Testis (tissue), 3 donors: ENCODE data around the gene FEV. TPM values are rescaled to one million over a fixed set of nuclear protein-coding genes. Genes with fewer than 3 reads are reported as not detected.

Experiments used
- DNase-seq: peaks from one replicate; pipeline ENCODE4 v3.0.0-alpha.2; 2019
- H3K27ac ChIP-seq, 2 donors: fragments of 200-600 bp; sonication (generic); one replicate each; pipeline ENCODE4 v1.5.1; 2019
- H3K27me3 ChIP-seq: fragments of 200-600 bp; sonication (generic); one replicate; pipeline ENCODE4 v1.5.1; 2019
- H3K36me3 ChIP-seq: fragments of 200-600 bp; sonication (generic); one replicate; pipeline ENCODE4 v1.5.1; 2017; ENCODE audit warnings: low read depth; ENCODE audit errors: missing control alignments
- H3K4me1 ChIP-seq: fragments of 200-600 bp; sonication (generic); one replicate; pipeline ENCODE4 v1.5.1; 2019
- H3K4me3 ChIP-seq, 2 donors: fragments of 200-600 bp; sonication (generic); one replicate each; pipeline ENCODE4 v1.5.1; 2017 to 2019
- H3K9me3 ChIP-seq: fragments of 200-600 bp; sonication (generic); one replicate; pipeline ENCODE4 v1.5.1; 2017
- POLR2A ChIP-seq: fragments of 450-650 bp; IDR thresholded peaks from one replicate; pipeline ENCODE4 v1.6.1; 2017; ENCODE audit warnings: antibody characterized with exemption, mild to moderate bottlenecking, moderate library complexity
- WGBS, 2 donors: methylation state at CpG; one replicate each; pipeline ENCODE4 v1.1.5; 2018; 5-methylcytosine and 5-hydroxymethylcytosine counted together
- intact Hi-C: fragments of 100-400 bp; cut with DNase I; formaldehyde crosslinking; loops from one replicate; pipeline ENCODE4 v1.15.1; 2023; ENCODE audit warnings: low total_unique reads
- polyA plus RNA-seq: library from polyadenylated mRNA; stranded (reverse); fragments of 350-450 nt; fragmentation: Illumina TruSeq; extraction: RNeasy Lipid Tissue Mini Kit (QIAGEN cat#74804); gene quantifications from one replicate; pipeline ENCODE4 v1.2.3, GENCODE V29; 2014; ENCODE audit warnings: low read depth, low replicate concordance; ENCODE audit not compliant: insufficient read depth
- total RNA-seq, 2 donors: library from RNA; depleted of rRNA; stranded (reverse); fragments of >200 nt; gene quantifications; one replicate each; pipeline ENCODE4 v1.2.3, GENCODE V29; 2016
- TF ChIP-seq, protein P1 (sequence below), 3 experiments: fragments of 450-650 bp in 2 of 3; fragments of 200-600 bp in 1 of 3; sonication (generic) in 1 of 3; IDR thresholded peaks; one replicate each; pipeline ENCODE4 v1.5.1; 2016 to 2019; ENCODE audit warnings: antibody characterized with exemption in 3 of 3, mild to moderate bottlenecking in 2 of 3, moderate library complexity in 1 of 3

The FEV gene
- total and polyA plus RNA-seq, 3 donors from 2014 or later: not detected

DNA sequence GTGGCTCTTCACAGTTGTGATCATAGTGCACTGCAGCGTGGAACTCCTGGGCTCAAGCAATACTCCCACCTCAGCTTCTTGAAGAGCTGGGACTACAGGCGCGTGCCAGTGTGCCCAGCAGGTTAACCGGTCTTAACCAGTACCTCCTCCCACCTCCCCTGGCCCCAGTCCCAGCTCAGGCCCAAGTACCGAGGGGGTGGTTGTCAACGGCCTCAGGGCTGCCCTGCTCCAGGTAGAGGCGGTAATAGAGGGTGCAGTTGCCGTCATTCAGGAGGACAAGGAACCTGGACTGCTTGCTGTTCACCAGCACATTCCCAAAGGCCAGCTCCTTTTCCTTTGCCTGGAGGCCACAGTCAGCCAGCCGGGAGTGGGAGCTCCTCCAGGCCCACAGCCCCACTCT lies 36.6 kb upstream of the FEV start:
- H3K27me3 ChIP-seq: no peaks in the 10 kb centered on the region
- 84 to 91% methylated on average over 9 of the region's 9 CpGs for WGBS, 2 donors
- no peaks in the 10 kb centered on the region for H3K4me1 ChIP-seq
- no peaks in the 10 kb centered on the region for H3K36me3 ChIP-seq
- no peak for DNase-seq
- no peaks in the 10 kb centered on the region for H3K9me3 ChIP-seq
- no peak for TF ChIP-seq POLR2A
- TF ChIP-seq, protein P1, sequence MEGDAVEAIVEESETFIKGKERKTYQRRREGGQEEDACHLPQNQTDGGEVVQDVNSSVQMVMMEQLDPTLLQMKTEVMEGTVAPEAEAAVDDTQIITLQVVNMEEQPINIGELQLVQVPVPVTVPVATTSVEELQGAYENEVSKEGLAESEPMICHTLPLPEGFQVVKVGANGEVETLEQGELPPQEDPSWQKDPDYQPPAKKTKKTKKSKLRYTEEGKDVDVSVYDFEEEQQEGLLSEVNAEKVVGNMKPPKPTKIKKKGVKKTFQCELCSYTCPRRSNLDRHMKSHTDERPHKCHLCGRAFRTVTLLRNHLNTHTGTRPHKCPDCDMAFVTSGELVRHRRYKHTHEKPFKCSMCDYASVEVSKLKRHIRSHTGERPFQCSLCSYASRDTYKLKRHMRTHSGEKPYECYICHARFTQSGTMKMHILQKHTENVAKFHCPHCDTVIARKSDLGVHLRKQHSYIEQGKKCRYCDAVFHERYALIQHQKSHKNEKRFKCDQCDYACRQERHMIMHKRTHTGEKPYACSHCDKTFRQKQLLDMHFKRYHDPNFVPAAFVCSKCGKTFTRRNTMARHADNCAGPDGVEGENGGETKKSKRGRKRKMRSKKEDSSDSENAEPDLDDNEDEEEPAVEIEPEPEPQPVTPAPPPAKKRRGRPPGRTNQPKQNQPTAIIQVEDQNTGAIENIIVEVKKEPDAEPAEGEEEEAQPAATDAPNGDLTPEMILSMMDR (IDR thresholded peaks at IDR 0.05): no peak
- H3K27ac ChIP-seq: no peak overlapping the region
- intact Hi-C loops: no loop called here
- no peak overlapping the region for H3K4me3 ChIP-seq

DNA sequence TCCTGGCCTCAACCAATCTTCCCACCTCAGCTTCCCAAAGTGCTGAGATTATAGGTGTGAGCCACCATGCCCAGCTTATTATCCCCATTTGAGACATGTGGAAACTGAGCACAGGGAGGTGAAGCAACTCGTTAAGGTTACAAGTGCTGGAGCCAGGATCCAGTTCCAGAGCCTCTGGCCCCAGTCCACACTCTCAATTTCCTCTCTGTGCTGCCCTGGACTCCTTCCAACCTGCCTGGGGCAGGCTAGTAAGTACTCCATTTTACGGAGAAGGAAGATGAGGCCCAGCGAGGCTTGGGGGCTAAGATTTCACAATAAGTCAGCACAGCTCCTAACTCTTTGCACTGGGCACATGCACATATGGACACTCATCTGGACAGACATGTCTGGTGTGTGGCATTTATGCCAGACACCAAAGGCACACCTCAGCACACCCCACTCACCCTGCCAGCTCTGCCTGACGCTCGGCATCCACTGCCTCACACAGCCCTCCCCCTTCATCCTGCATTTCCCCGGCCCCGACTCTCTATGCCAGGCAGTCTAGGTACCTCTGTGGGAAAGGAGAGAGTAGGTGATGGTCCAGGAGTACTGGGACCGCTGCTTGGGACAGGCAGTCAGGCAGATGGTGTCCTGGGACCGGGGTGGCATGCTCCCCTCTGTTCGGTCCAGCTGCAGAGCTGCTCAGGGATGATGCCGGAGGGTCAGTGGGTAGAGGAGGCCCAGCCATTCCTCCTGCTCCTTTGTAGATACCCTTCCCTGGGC lies 35.8 kb upstream of the FEV start:
- WGBS, 2 donors: 82 to 100% methylated on average over 1 to 11 of the region's 11 CpGs
- DNase-seq: no peak
- no peak overlapping the region for H3K27ac ChIP-seq
- no peak for TF ChIP-seq POLR2A
- TF ChIP-seq, protein P1 (IDR thresholded peaks at IDR 0.05): no peak
- H3K36me3 ChIP-seq: no peaks in the 10 kb centered on the region
- no peaks in the 10 kb centered on the region for H3K27me3 ChIP-seq
- H3K4me3 ChIP-seq: no peak overlapping the region
- H3K9me3 ChIP-seq: no peaks in the 10 kb centered on the region
- intact Hi-C loops: no loop called here
- no peaks in the 10 kb centered on the region for H3K4me1 ChIP-seq

DNA sequence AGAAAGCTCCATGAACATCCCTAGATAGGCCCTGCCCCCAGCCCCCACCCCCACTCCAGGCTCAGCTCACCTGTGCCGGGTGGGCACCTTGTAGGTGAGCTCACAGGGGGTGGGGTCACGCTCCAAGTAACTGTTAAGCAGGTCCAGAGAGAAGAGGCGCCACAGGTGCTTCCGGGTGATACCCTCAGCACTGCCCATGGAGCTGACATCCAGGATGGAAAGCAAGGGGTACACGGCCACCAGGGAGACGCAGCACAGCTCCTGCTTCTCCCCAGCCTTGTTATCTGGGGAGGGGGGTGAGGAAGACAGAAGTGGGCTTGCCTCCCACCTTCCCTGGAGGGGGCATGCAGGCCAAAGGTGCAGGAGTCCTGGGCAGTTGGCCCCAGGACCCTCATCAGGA lies 34.5 kb upstream of the FEV start:
- H3K4me1 ChIP-seq: no peaks in the 10 kb centered on the region
- no peak overlapping the region for H3K27ac ChIP-seq
- whole genome bisulfite sequencing, 2 donors: 85% methylated on average over 6 of the region's 6 CpGs; no CpG with 5 or more reads in 1 of the 2 donors
- no peak for DNase-seq
- no peak overlapping the region for H3K4me3 ChIP-seq
- H3K36me3 ChIP-seq: no peaks in the 10 kb centered on the region
- H3K9me3 ChIP-seq: no peaks in the 10 kb centered on the region
- TF ChIP-seq, protein P1 (IDR thresholded peaks at IDR 0.05): no peak
- no peak for TF ChIP-seq POLR2A
- H3K27me3 ChIP-seq: no peaks in the 10 kb centered on the region
- intact Hi-C loops: no loop called here

DNA sequence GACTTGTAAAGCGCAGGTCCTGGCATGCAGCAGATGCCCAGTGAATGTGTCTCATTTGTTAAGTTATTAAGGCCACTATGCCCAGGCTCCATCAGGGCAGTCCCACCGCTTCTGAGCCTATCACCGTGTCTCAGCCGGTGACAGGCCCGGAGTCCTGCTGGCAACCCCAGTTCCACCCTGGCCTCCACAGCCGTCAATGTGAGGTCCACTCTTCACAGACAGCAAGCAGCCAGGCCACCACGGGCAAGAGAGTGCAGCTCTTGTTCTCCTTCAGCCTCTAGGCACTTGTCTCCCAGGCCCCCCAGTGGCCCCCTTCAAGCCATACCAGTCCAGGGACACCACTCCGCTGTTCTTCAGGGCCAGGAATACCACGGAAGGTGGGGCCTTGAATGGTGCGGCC lies 33.7 kb upstream of the FEV start:
- Histone ChIP-seq H3K9me3 (no peaks in the 10 kb centered on the region), H3K36me3 (no peaks in the 10 kb centered on the region), H3K4me3 (no peak overlapping the region), H3K4me1 (no peaks in the 10 kb centered on the region), H3K27ac (no peak overlapping the region), H3K27me3 (no peaks in the 10 kb centered on the region)
- TF ChIP-seq POLR2A: no peak
- TF ChIP-seq, protein P1 (IDR thresholded peaks at IDR 0.05): no peak
- no peak for DNase-seq
- intact Hi-C loops: no loop called here
- 87 to 100% methylated on average over 3 to 10 of the region's 10 CpGs for WGBS, 2 donors

DNA sequence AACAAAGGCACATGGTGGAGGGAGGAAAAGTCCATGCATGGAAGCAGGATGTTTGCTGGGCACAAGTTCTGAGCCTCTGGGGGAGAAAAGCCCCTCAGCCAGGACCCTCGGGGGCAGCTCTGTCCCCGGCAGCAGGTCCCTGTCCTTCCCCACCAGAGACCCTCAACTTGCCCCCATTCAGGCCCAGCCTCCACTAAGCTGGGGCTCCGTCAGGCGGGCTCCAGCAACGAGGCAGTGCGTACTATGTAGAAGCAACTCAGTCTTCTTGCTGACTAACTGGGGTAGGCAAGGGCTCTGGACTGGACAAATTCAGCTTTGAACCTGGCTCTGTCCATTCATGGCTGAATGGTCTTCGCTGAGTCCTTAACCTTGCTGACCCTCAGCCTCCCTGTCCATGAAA lies 33.3 kb upstream of the FEV start:
- no peak for DNase-seq
- no peaks in the 10 kb centered on the region for H3K4me1 ChIP-seq
- no peak overlapping the region for H3K4me3 ChIP-seq
- WGBS, 2 donors: 92 to 95% methylated on average over 7 of the region's 7 CpGs
- no peaks in the 10 kb centered on the region for H3K36me3 ChIP-seq
- H3K27me3 ChIP-seq: no peaks in the 10 kb centered on the region
- TF ChIP-seq, protein P1 (IDR thresholded peaks at IDR 0.05): no peak
- TF ChIP-seq POLR2A: no peak
- intact Hi-C loops: no loop called here
- no peaks in the 10 kb centered on the region for H3K9me3 ChIP-seq
- H3K27ac ChIP-seq: no peak overlapping the region
